NCI-H146 treated with DMSO at 0.1 percent for 48 hours (cell line): Measurements from ENCODE around the gene CSAG1.
"Not testable (repeated sequence)": the region's sequence is repeated elsewhere in the genome, so short reads cannot be mapped to it uniquely, and the experiment has no call there.

ENCODE experiments used
- DNase-seq: peaks from one replicate; lab custom pipeline; 2025; ENCODE audit not compliant: unreplicated experiment; lab: John Stamatoyannopoulos, UW

CSAG1 gene

DNA sequence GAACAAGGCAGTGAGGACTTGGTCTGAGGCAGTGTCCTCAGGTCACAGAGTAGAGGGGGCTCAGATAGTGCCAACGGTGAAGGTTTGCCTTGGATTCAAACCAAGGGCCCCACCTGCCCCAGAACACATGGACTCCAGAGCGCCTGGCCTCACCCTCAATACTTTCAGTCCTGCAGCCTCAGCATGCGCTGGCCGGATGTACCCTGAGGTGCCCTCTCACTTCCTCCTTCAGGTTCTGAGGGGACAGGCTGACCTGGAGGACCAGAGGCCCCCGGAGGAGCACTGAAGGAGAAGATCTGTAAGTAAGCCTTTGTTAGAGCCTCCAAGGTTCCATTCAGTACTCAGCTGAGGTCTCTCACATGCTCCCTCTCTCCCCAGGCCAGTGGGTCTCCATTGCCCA is 33.1 kb downstream of the CSAG1 start:
- DNase-seq, result not testable (repeated sequence)

DNA sequence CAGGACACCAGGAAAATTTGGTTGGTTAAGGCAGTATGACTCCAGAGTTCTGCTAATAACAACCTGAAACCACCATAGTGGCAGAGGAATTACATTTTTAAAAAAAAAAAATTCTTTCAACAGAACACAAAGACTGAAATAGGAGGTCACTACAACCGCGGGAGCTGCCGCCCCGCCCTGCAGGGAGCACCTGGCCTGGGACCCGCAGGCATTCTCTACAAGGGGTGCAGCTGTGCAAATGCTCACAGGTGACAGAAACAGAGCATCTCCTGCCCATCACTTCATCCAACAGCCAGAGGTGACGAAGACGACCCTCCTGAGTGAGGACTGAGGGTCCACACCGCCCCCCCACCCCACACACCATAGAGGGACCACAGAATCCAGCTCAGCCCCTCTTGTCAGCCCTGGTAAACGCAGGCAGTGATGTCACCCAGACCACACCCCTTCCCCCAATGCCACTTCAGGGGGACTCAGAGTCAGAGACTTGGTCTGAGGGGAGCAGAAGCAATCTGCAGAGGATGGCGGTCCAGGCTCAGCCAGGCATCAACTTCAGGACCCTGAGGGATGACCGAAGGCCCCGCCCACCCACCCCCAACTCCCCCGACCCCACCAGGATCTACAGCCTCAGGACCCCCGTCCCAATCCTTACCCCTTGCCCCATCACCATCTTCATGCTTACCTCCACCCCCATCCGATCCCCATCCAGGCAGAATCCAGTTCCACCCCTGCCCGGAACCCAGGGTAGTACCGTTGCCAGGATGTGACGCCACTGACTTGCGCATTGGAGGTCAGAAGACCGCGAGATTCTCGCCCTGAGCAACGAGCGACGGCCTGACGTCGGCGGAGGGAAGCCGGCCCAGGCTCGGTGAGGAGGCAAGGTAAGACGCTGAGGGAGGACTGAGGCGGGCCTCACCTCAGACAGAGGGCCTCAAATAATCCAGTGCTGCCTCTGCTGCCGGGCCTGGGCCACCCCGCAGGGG is 35.3 kb downstream of the CSAG1 start, which contains the start of gene MAGEA3:
TSS of gene MAGEA3 (plus strand) at position 843 of the 980 bp plus-strand sequence. CDS start 2,039 bp downstream, outside the sequence.
- DNase-seq, result not testable (repeated sequence)

- DNase-seq, result not testable (repeated sequence)
These were observed 52.5 kb downstream of the CSAG1 start for GRCh38 chrX:152681012-152681411.
